Panc1 (cell line): Measurements from ENCODE around the gene RFC2. TPM values are rescaled to one million over a fixed set of nuclear protein-coding genes. Genes with fewer than 3 reads are reported as not detected.

Experiments
- ATAC-seq: fragments of 200-7000 bp; cut with Tn5 transposase; 2 replicates; pipeline ENCODE4 v1.9.1; 2020; ENCODE audit warnings: mild to moderate bottlenecking, moderate library complexity
- BruUV-seq: library from RNA; stranded (reverse); fragments of 400-500 nt; replicated peaks from 2 replicates; lab custom pipeline; 2021; lab: Mats Ljungman, UMichigan
- CTCF ChIA-PET: fragments of 300-600 bp; sonication (Branson Sonifier 250); formaldehyde crosslinking; loops from one replicate; lab custom pipeline; 2022; ENCODE audit warnings: antibody characterized with exemption; lab: Charles Lee
- POLR2A ChIA-PET: fragments of 300-600 bp; sonication (Branson Sonifier 250); formaldehyde crosslinking; loops from one replicate; lab custom pipeline; 2022; ENCODE audit warnings: antibody characterized with exemption; lab: Charles Lee
- DNase-seq: peaks from one replicate; pipeline ENCODE4 v3.0.0-alpha.2; 2010; ENCODE audit warnings: low read depth, low spot score
- H3K27ac ChIP-seq: 2 replicates; pipeline ENCODE4 v1.5.1; 2011; ENCODE audit warnings: mild to moderate bottlenecking, low read length, inconsistent platforms
- H3K27me3 ChIP-seq: fragments of 200-500 bp; sonication (Bioruptor generic); 2 replicates; pipeline ENCODE4 v1.6.0; 2014; ENCODE audit warnings: low read length, inconsistent platforms; ENCODE audit not compliant: control insufficient read depth, insufficient read depth
- H3K36me3 ChIP-seq: fragments of 200-500 bp; sonication (Bioruptor generic); 2 replicates; pipeline ENCODE4 v1.5.1; 2014; ENCODE audit warnings: inconsistent platforms, mild to moderate bottlenecking, low read length, moderate library complexity; ENCODE audit not compliant: control insufficient read depth, insufficient read depth
- H3K4me1 ChIP-seq: 2 replicates; pipeline ENCODE4 v1.5.1; 2011; ENCODE audit warnings: inconsistent platforms, mild to moderate bottlenecking, low read length, moderate library complexity; ENCODE audit not compliant: control insufficient read depth, insufficient read depth
- H3K4me3 ChIP-seq, 2 experiments: 2 replicates each; pipeline ENCODE4 v1.5.1; 2011 to 2012; ENCODE audit warnings: low read depth in 2 of 2, low read length in 2 of 2, mild to moderate bottlenecking in 2 of 2, inconsistent platforms in 1 of 2, moderate library complexity in 1 of 2
- H3K9me3 ChIP-seq: fragments of 200-500 bp; sonication (Bioruptor generic); 2 replicates; pipeline ENCODE4 v1.5.1; 2014; ENCODE audit warnings: low read depth, mild to moderate bottlenecking, inconsistent platforms, low read length, moderate library complexity; ENCODE audit not compliant: control insufficient read depth, insufficient read depth
- POLR2AphosphoS5 ChIP-seq: IDR thresholded peaks from 2 replicates; pipeline ENCODE4 v1.6.1; 2012; ENCODE audit warnings: mild to moderate bottlenecking, low read depth, low read length, moderate library complexity
- REST ChIP-seq, 2 experiments: IDR thresholded peaks; 2 replicates each; pipeline ENCODE4 v1.6.1; 2011 to 2012; ENCODE audit warnings: low read depth in 2 of 2, control low read depth in 1 of 2, low read length in 1 of 2, mild to moderate bottlenecking in 1 of 2, moderate library complexity in 1 of 2; ENCODE audit not compliant: insufficient read depth in 1 of 2
- SIN3A ChIP-seq: IDR thresholded peaks from 2 replicates; pipeline ENCODE4 v1.6.1; 2012; ENCODE audit warnings: low read depth, mild to moderate bottlenecking, low read length, moderate library complexity, borderline replicate concordance; ENCODE audit not compliant: insufficient read depth
- TCF7L2 ChIP-seq: IDR thresholded peaks from 2 replicates; pipeline ENCODE4 v1.6.1; 2011; ENCODE audit warnings: mild to moderate bottlenecking, low read depth, low read length, inconsistent platforms
- in situ Hi-C: cut with HindIII; loops from 2 replicates; pipeline ENCODE4 v1.10.0; 2016; ENCODE audit warnings: low sequenced_read_pairs, low pct_unique_long_range_greater_than_20kb
- intact Hi-C: fragments of 100-400 bp; cut with micrococcal nuclease; formaldehyde crosslinking; loops from one replicate; pipeline ENCODE4 v1.10.0; 2022; ENCODE audit not compliant: unreplicated experiment
- total RNA-seq: library from RNA; stranded (reverse); gene quantifications from one replicate; pipeline ENCODE4 v1.2.1, GENCODE V29; 2021; ENCODE audit not compliant: unreplicated experiment
- TF ChIP-seq, protein P1 (sequence below): fragments of 450-650 bp; IDR thresholded peaks from 2 replicates; pipeline ENCODE4 v1.5.1; 2017; ENCODE audit warnings: mild to moderate bottlenecking

The RFC2 gene
- total RNA-seq, 1 experiment from 2014 or later: 56.2 TPM

- TF ChIP-seq POLR2AphosphoS5 (no peak), TCF7L2 (no peak), SIN3A (no peak), REST (IDR thresholded peaks at IDR 0.05; ENCODE audit: insufficient read depth in 1 of 2, low read depth in 2 of 2, low read length in 1 of 2) (no peak)
- TF ChIP-seq, protein P1, sequence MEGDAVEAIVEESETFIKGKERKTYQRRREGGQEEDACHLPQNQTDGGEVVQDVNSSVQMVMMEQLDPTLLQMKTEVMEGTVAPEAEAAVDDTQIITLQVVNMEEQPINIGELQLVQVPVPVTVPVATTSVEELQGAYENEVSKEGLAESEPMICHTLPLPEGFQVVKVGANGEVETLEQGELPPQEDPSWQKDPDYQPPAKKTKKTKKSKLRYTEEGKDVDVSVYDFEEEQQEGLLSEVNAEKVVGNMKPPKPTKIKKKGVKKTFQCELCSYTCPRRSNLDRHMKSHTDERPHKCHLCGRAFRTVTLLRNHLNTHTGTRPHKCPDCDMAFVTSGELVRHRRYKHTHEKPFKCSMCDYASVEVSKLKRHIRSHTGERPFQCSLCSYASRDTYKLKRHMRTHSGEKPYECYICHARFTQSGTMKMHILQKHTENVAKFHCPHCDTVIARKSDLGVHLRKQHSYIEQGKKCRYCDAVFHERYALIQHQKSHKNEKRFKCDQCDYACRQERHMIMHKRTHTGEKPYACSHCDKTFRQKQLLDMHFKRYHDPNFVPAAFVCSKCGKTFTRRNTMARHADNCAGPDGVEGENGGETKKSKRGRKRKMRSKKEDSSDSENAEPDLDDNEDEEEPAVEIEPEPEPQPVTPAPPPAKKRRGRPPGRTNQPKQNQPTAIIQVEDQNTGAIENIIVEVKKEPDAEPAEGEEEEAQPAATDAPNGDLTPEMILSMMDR: no peak
- intact Hi-C loops: no loop called here
- no TSS peak for BruUV-seq
- DNase-seq: no peak
- H3K4me1 ChIP-seq: no peaks in the 10 kb centered on the region
- H3K27ac ChIP-seq: no peak overlapping the region
- ChIA-PET POLR2A (no interaction called here), CTCF (interaction anchor here (0.8 kb wide), 1 partner anchor 13 kb away, joined by 3 read pairs; no protein-coding TSS in a partner anchor)
- no peaks in the 10 kb centered on the region for H3K27me3 ChIP-seq
- H3K4me3 ChIP-seq: no peak overlapping the region
- H3K9me3 ChIP-seq: no peaks in the 10 kb centered on the region
- in situ Hi-C loops: no loop called here
- 0 out of 2 replicates have a peak, but pooled peaks have one; percentile 7 for ATAC-seq
- no peaks in the 10 kb centered on the region for H3K36me3 ChIP-seq
Measured at GRCh38 chr7:74219416-74219815, 34.8 kb downstream of the RFC2 start.

DNA sequence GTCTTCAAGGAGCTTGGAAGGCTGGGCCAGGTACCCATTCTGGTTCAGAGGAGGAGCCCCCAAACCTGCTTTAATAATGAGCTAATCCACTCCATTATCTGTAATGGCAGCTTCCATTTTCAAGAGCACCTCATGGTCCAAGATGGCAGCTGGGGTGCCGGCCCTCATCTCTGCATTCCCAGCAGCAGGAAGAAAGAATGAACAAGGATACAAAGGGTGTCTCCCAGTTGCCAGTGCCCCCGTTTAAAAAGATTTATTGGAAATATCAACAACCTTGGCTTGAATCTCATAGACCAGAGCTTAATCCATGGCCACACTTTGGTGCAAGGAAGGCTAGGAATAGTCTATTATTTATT is 35.9 kb downstream of the RFC2 start:
- Histone ChIP-seq H3K4me1 (no peaks in the 10 kb centered on the region), H3K4me3 (no peak overlapping the region), H3K36me3 (no peaks in the 10 kb centered on the region), H3K9me3 (no peaks in the 10 kb centered on the region), H3K27ac (no peak overlapping the region), H3K27me3 (no peaks in the 10 kb centered on the region)
- no peak for ATAC-seq
- in situ Hi-C loops: no loop called here
- POLR2A ChIA-PET: interaction anchor here (0.6 kb wide), 1 partner anchor 15 kb away, joined by 4 read pairs; no protein-coding TSS in a partner anchor
- TF ChIP-seq SIN3A: no peak
- no peak for TF ChIP-seq POLR2AphosphoS5
- no peak for TF ChIP-seq REST (IDR thresholded peaks at IDR 0.05; ENCODE audit: insufficient read depth in 1 of 2, low read depth in 2 of 2, low read length in 1 of 2)
- no peak for TF ChIP-seq TCF7L2
- TF ChIP-seq, protein P1: no peak
- intact Hi-C loops: no loop called here
- DNase-seq: no peak
- CTCF ChIA-PET: interaction anchor here (0.6 kb wide), 1 partner anchor 105 kb away, joined by 3 read pairs; no protein-coding TSS in a partner anchor
- no TSS peak for BruUV-seq
